Measurements from ENCODE around the gene TDRD10. TPM values are rescaled to one million over a fixed set of nuclear protein-coding genes. Genes with fewer than 3 reads are reported as not detected.

TDRD10 gene
- total RNA-seq, 1 donor from 2014 or later = not detected

DNA sequence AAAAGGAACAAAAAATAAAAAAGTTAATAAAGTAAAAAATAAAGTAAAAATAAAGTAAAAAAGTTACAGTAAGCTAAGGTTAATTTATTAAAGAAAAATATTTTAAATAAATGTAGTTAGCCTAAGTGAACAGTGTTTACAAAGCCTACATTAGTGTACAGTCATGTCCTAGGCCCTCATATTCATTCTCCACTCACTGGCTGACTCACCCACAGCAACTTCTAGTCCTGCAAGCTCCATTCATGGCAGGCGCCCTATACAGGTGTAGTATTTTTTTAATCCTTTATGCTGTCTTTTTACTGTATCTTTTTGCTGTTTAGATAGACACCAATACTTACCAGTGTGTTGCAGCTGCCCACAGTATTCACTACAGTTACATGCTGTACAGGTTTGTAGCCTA lies 93.6 kb downstream of the TDRD10 start:
- DNase-seq (ENCODE audit: low read depth) = peak; percentile 41
- Histone ChIP-seq H3K79me2 (ENCODE audit: insufficient read depth, low read length) (peaks cover 40% of the 10 kb centered on the region), H3K36me3 (ENCODE audit: insufficient read depth, low read length) (peaks cover 54% of the 10 kb centered on the region), H3K4me3 (ENCODE audit: insufficient read depth, low read depth, low read length) (no peak overlapping the region), H2AFZ (ENCODE audit: low read depth, low read length) (no peak overlapping the region), H3K4me1 (ENCODE audit: insufficient read depth, low read length) (peaks cover 16% of the 10 kb centered on the region), H3K27me3 (ENCODE audit: insufficient read depth, low read length) (no peaks in the 10 kb centered on the region), H4K20me1 (ENCODE audit: insufficient read depth, low read length) (peaks cover 78% of the 10 kb centered on the region), H3K27ac (ENCODE audit: low read depth, low read length) (no peak overlapping the region), H3K4me2 (ENCODE audit: low read length) (no peak overlapping the region), H3K9me3 (ENCODE audit: insufficient read depth, low read depth, low read length) (no peaks in the 10 kb centered on the region), H3K9ac (ENCODE audit: low read length) (no peak overlapping the region)
- Mint-ChIP-seq H3K9me3 (ENCODE audit: unreplicated experiment) (no peaks in the 10 kb centered on the region), H3K4me3 (ENCODE audit: unreplicated experiment) (no peak overlapping the region), H3K27me3 (ENCODE audit: low read depth, unreplicated experiment) (no peaks in the 10 kb centered on the region), H3K27ac (ENCODE audit: unreplicated experiment) (no peak overlapping the region), H3K4me1 (ENCODE audit: low read depth, unreplicated experiment) (peaks cover 40% of the 10 kb centered on the region), H3K36me3 (ENCODE audit: low read depth, unreplicated experiment) (peaks cover 47% of the 10 kb centered on the region)
- TF ChIP-seq, protein P1, sequence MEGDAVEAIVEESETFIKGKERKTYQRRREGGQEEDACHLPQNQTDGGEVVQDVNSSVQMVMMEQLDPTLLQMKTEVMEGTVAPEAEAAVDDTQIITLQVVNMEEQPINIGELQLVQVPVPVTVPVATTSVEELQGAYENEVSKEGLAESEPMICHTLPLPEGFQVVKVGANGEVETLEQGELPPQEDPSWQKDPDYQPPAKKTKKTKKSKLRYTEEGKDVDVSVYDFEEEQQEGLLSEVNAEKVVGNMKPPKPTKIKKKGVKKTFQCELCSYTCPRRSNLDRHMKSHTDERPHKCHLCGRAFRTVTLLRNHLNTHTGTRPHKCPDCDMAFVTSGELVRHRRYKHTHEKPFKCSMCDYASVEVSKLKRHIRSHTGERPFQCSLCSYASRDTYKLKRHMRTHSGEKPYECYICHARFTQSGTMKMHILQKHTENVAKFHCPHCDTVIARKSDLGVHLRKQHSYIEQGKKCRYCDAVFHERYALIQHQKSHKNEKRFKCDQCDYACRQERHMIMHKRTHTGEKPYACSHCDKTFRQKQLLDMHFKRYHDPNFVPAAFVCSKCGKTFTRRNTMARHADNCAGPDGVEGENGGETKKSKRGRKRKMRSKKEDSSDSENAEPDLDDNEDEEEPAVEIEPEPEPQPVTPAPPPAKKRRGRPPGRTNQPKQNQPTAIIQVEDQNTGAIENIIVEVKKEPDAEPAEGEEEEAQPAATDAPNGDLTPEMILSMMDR (IDR thresholded peaks at IDR 0.05; ENCODE audit: insufficient read depth, low read depth, low read length) = no peak
- TF ChIP-seq EZH2 (IDR thresholded peaks at IDR 0.05; ENCODE audit: insufficient read depth, low read length) = no peak
- no peak for FAIRE-seq

Other genes with a start within 250 kb of the TDRD10 start
- 82.2 and 89.9 TPM in 2 replicates for gene HAX1, start 229.6 kb upstream of the TDRD10 start, total RNA-seq
- 0.17 TPM in 1 of 2 replicates, not detected in the other for gene AQP10, start 181.1 kb upstream of the TDRD10 start, total RNA-seq
- gene ATP8B2, start 176.7 kb upstream of the TDRD10 start, total RNA-seq = 71.6 and 71.9 TPM in 2 replicates
- 2.2 and 2.5 TPM in 2 replicates for gene IL6R, start 96.9 kb upstream of the TDRD10 start, total RNA-seq
- gene SHE, start 193 bp downstream of the TDRD10 start, total RNA-seq = not detected in 2 replicates
- gene UBE2Q1, start 56.4 kb downstream of the TDRD10 start, total RNA-seq = 85.3 and 85.4 TPM in 2 replicates
- 0.20 and 0.24 TPM in 2 replicates for gene CHRNB2, start 65.6 kb downstream of the TDRD10 start, total RNA-seq
- 275 and 278 TPM in 2 replicates for gene ADAR, start 106.0 kb downstream of the TDRD10 start, total RNA-seq

Data from astrocyte (in vitro differentiated cells and primary cell).